ENCODE data around the gene NUDT3. TPM values are rescaled to one million over a fixed set of nuclear protein-coding genes. Genes with fewer than 3 reads are reported as not detected.
"Not testable (repeated sequence)": the region's sequence is repeated elsewhere in the genome, so short reads cannot be mapped to it uniquely, and the experiment has no call there.

The NUDT3 gene
- total RNA-seq, 1 donor from 2014 or later: 49.6 TPM

DNA sequence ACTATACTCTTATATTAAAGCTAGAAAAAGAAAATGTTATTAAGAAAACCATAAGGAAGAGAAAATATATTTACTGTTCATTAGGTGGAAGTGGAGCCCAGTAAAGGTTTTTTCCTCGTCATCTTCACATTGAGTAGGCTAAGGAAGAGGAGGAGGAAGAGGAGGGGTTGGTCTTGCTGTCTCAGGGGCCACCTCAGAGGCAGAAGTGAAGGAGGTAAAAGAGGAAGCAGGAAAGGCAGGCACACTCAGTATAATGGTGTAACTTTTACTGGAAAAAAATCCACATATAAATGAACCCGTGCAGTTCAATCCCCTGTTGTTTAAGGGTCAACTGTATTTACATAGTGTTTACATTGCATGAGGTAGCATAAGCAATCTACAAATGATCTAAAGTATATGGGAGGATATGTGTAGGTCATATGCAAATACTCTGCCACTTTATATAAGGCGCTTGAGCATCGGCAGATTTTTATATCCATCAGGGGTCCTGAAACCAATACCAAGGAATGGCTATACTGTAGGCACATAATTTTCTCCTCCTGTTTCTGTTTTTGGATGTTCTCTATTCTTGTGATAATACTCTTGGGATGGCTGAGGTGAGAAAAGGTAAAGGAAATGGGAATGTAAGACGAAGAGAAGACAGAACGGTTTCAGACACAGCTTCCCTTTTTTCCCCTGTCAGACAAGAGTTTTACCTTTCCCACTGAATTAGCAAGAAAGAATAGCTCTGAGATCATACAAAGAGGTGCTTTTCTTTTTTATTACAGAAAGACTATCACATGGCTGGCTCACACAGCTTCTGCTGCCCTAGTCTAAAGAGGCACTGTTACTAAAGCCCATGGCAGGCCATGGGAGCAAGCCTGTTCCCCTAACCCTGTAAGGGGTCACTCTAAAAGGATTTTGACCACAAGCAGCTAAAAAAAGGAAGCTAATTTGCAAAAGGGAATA lies 59.9 kb downstream of the NUDT3 start:
- intact Hi-C loops (cut with DNase I): no loop called here
- DNase-seq: no peak
- no peak for ATAC-seq (ENCODE audit: poor library complexity)

DNA sequence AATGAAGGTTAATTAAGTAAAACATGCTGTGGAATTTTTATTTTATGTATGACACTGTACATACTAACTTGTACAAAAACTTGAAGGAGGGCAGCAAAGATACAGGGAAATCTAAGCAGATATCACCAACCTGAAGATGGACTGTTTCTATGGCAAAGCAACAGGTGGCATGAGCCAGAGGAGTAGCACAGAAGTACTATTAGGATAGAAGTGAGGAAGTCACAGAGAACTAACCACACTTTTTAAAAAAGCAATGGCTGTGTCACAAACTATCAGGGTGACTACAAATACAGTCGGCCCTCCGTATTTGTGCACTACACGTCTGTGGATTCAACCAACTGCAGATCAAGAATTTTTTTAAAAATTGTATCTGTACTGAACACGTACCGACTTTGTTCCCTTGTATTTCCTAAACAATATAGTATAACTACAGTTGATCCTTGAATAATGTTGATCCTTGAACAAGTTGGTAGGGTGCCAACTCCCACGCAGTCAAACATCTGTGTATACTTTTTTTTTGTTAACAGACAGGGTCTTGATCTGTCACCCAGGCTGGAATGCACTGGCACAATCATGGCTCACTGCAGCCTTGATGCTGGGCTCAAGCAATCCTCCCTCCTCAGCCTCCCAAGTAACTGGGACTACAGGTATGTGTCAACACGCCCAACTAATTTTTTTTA lies 61.0 kb downstream of the NUDT3 start:
- DNase-seq (no peak), ATAC-seq (ENCODE audit: poor library complexity) (no peak)
- intact Hi-C loops (cut with DNase I): no loop called here

DNA sequence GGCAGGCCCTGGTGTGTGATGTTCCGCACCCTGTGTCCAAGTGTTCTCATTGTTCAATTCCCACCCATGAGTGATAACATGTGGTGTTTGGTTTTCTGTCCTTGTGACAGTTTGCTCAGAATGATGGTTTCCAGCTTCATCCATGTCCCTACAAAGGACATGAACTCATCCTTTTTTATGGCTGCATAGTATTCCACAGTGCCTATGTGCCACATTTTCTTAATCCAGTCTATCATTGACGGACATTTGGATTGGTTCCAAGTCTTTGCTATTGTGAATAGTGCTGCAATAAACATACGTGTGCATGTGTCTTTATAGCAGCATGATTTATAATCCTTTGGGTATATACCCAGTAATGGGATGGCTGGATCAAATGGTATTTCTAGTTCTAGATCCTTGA lies 62.7 kb downstream of the NUDT3 start:
- DNase-seq; ATAC-seq (ENCODE audit: poor library complexity); intact Hi-C loops (cut with DNase I): not testable (repeated sequence)

DNA sequence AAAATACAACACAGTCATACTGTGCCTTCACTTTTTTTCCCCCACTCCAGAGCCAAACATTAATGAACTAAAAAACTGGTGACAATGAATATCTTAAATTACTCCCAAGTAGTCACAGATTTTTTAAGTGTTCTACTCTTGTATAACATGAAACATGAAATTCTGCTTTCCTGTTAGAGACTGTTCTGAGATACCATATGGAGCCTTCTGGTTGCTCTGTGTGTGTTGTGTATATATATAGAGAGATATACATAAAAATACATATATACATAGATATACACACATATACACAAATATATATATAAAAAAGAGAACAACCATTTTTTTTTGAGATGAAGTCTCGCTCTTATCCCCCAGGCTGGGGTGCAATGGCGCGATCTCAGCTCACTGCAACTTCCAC lies 63.5 kb downstream of the NUDT3 start:
- DNase-seq: no peak
- no peak for ATAC-seq (ENCODE audit: poor library complexity)
- intact Hi-C loops (cut with DNase I): no loop called here

DNA sequence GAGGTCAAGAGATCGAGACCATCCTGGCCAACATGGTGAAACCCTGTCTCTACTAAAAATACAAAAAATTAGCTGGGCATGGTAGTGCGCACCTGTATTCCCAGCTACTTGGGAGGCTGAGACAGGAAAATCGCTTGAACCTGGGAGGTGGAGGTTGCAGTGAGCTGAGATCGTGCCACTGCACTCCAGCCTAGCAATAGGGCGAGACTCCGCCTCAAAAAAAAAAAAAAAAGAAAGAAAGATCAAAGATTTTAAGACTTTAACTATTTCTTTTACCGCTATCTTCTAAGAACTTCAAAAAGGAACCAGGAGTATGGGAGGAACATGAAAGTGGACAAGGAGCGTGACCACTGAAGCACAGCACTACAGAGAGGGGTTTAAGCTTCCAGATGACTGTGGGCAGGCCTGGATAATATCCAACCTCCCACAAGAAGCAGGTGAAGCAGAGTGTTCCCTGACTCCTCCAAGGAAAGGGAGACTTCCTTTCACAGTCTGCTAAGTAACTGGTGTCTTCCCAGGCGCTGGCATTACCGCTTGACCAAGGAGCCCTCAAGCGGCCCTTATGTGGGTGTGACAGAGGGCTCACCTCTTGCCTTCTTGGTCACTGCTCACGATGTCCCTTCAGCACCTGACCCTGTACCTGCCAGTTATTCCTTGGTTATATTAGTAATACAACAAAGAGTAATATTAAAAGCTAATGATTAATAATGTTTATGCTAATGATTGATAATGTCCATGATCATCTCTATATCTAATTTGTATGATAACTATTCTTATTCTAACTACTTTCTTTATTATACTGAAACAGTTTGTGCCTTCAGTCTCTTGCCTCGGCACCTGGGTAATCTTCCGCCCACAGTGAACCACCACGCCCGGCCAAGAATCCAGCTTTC lies 64.9 kb downstream of the NUDT3 start:
- DNase-seq; intact Hi-C loops (cut with DNase I); ATAC-seq (ENCODE audit: poor library complexity): not testable (repeated sequence)

DNA sequence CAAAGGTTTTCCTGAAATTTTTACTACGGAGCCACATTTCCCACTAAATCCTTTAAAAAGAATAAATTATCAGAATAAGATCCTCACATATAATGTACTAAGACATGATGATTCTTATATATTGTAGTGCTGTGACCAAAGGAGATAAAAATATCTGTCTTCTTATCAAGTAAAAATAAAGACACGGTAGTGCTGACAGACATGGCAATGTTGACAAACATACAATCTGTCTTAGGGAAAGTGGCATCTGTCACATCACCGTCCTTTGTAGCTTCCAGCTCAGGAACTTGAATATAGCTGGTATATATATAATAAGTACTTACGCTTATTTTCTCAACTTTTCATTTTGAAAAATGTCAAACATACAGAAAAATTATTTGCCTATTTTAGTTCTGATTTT lies 66.8 kb downstream of the NUDT3 start:
- intact Hi-C loops (cut with DNase I): no loop called here
- no peak for DNase-seq
- ATAC-seq (ENCODE audit: poor library complexity): no peak

DNA sequence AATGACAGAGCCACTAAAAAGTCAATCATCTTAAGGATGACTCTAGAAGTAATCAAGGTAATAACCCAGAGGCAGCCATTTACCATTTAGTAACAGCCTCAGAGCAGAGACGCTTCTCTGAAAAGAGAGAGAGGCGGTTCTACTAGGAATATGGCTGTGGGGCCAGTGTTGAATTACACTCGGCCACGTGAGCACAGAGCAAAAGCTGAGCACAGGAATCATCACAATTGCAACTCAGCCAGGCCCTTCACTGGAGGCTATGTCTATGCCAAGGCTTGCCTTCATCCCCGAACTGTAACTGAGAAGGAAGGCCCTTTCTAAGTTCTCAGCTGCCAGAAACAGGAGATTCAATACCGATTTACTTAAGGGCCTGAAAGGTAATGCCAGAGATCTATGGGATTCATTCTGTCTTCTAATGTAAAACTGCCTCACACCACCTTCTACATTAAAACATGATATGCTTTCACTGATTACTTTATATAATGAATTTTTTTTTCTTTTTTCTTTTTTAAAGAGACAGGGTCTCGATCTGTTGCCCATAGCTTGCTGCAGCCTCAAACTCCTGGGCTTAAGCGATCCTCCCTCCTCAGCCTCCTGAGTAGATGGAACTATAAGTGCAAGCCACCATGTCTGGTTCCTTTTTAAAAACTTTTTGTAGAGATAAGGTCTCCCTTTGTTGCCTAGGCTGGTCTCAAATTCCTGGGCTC lies 67.6 kb downstream of the NUDT3 start:
- peak; percentile 55 for DNase-seq

DNA sequence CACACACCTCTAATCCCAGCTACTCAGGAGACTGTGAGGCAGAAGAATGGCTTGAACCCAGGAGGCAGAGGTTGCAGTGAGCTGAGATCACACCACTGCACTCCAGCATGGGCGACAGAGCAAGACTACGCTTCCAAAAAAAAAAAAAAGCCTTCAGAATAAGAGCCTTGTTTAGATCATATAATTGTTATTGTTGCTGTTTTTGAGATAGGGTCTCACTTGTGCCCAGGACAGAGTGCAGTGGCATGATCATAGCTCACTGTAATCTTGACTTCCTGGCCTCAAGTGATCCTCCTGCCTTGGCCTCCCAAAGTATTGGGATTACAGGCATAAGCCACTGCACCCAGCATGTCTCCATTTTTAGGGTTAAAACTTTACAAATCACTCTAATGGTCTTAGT lies 68.2 kb downstream of the NUDT3 start:
- ATAC-seq (ENCODE audit: poor library complexity); intact Hi-C loops (cut with DNase I); DNase-seq: not testable (repeated sequence)

More for the DNA sequence above, 67.6 kb downstream of the NUDT3 start:
- intact Hi-C loops (cut with DNase I): no loop called here
- ATAC-seq (ENCODE audit: poor library complexity): peak; percentile 91

DNA sequence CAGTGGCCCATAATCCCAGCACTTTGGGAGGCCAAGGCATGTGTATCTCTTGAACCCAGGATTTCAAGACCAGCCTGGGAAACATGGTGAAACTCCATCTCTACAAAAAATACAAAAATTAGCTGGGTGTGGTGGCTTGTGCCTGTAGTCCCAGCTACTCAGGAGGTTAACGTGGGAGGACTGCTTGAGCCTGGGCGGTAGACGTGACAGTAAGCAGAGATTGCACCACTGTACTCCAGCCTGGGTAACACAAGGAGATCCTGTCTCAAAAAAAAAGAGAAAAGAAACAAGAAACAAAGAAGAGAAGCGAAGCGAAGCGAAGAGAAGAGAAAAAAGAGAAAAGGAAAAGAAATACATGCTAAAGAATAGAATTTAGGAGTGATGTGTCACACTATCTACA lies 69.2 kb downstream of the NUDT3 start:
- ATAC-seq (ENCODE audit: poor library complexity) (no peak), DNase-seq (no peak)
- intact Hi-C loops (cut with DNase I): no loop called here

DNA sequence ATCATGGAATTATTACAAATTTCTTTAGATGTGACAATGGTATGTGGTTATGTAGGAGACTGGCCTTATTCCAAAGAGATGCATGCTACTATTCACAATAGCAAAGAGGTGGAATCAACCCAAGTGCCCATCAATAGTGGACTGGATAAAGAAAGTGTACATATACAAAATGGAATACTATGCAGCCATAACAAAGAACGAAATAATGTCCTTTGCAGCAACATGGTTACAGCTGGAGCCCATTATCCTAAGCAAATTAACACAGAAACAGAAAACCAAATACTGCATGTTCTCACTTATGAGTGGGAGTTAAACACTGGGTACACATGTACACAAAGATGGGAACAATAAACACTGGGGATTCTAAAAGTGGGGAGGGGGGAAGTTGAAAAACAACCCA lies 69.7 kb downstream of the NUDT3 start:
- no peak for ATAC-seq (ENCODE audit: poor library complexity)
- intact Hi-C loops (cut with DNase I): no loop called here
- DNase-seq: no peak

DNA sequence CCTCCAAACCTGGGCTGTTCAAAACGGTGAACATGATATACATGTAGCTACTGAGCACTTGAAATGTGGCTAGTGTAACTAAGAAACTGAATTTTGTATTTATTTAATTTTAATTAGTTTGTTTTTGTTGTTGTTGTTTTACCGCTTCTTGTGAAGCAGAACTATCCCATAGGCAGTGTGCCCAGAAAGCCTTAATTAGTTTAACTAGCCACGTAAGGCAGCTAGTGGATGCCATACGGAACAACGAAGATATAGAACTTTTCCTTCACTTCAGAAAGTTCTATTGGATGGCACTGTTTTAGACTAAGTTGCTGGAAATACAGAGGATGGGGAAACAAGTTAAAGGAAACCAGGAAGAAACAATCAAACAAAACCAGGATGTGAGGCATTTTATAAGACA lies 70.6 kb downstream of the NUDT3 start:
- no peak for DNase-seq
- intact Hi-C loops (cut with DNase I): no loop called here
- ATAC-seq (ENCODE audit: poor library complexity): no peak

DNA sequence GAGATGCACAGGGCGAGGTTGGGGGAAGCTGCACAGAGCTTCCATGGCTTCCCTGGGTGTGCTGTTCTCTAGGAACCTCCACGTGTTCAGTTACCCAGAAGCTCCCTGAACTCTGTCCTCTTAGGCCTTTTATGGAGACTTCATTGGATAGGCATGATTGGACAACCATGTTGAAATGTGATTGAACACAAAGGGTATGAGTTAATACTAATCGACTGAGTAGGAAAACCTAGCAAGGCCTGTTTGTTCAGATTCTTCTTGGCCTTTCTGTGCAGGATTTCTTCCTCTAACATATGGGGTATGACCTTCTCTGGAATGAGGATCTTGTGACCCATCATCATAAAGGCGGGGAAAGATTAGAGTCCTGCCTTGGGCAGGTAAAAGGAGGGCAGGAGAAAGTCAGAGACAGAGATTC lies 73.0 kb downstream of the NUDT3 start:
- ATAC-seq (ENCODE audit: poor library complexity): no peak
- DNase-seq: no peak
- intact Hi-C loops (cut with DNase I): no loop called here

DNA sequence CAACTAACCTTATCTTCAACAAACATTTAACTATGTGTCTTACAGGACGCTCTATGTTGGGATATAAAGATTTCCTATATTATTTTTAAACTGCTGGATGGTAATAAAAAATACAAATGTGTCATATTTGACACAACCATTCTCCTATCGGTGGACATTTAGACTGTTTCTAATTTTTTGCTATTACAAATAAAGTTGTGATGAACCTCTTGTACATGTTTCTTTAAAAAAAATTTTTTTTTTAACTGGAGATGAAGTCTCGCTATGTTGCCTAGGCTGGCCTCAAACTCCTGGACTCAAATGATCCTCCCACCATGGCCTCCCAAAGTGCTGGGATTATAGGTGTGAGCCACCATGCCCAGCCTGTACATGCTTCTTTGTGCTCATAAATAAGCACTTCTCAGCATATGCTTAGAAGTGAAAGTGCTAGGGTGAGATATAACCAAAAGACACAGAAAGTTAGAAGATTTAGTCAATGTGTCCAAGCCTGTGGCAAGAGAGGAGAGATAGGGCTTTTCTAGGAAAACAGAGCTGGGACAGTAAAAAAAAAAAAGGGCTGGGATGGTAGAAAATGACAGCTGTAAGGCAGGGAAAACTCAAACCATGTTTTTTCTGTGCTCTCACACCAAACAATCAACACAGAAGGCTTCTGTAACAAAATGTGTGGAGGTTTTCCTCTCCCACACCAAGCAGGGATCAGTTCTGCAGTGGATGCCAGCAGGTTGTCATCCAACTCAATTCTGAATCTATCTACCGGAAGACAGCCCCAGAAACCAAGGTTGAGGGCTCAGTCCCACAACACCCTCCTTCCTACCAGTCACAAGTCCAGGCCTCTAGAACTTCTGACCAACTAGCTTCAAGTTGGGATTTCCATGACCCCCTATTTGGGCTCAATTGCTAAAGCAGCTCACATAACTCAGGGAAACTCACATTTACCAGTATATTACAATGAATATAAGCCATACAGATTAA lies 73.7 kb downstream of the NUDT3 start:
- ATAC-seq (ENCODE audit: poor library complexity) (no peak), DNase-seq (no peak)
- intact Hi-C loops (cut with DNase I): no loop called here

DNA sequence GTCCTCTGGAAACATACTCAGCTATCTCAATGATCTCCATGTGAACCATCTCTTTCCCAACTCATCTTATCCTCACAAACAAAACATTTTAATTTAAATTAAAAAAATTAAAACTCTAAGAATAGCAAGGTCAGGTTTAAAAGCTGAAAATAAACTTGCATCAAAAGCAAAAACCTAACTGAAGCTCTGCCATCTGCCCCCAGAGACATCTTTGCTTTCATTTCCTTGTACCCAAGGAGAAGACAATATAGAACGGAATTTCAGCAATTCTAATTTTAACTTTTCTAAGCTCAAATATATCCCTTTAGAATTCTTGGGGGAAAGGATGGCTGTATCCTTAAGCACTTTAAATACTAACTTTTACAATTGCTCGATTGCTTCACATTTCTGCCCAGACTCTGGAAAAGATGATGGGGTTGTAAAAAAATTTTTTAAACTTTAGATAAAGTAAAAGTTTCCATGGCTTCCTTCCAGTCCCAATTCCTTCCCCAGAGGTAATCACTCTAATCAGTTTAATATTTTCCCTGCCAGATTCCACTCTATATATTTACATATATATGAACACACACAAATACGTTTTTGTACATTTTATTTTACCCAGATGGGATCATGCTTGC lies 74.5 kb downstream of the NUDT3 start:
- ATAC-seq (ENCODE audit: poor library complexity) (no peak), DNase-seq (no peak)
- intact Hi-C loops (cut with DNase I): no loop called here

DNA sequence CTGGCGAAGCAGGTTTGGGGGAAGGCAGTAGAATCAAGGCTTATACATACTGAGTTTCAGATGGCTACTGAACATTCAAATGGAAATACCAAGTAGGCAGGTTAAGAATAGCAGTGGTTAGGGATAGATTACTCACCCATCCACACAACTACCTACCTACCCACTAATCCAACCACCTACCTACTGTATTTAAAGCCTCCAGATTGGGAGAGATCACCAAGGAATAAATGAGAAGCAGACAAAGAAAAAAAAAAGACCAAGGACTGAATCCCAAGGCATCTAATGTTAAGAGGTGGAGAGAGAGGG lies 75.3 kb downstream of the NUDT3 start:
- ATAC-seq (ENCODE audit: poor library complexity) (no peak), DNase-seq (no peak)
- intact Hi-C loops (cut with DNase I): no loop called here

DNA sequence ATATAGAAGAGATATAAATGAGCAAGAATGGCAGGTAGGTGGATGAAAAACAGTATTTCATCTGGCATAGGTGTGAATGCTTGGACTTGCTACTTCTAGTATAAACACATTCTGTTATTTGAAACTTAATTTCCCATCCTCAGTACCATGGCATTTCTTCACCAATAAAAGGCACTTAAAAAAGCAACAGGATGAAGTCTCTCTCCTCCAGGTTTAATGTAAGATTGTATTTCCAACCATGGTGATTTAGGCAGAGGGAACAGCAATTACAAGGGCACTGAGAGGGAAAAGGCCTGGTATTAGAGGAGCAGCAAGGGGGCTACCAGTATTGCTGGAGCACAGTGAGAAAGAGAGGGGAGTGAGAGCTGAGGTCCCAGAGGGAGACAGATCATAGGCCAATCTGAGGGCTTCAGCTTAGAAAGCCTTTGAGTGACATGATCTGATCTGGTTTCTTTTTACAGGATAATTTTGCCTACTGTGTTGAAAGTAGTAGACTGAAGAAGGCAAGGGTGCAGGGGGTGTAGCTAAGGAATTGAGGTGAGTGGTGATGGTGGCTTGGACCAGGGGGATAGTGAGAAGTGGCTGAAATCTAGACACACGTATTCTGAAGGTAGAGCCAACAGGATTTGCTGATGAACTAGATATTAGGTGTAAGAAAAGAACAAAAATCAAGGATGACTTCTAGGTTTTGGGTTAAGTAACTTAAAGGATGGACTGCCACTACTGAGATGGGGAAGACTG lies 75.9 kb downstream of the NUDT3 start:
- DNase-seq: no peak
- intact Hi-C loops (cut with DNase I): no loop called here
- no peak for ATAC-seq (ENCODE audit: poor library complexity)

DNA sequence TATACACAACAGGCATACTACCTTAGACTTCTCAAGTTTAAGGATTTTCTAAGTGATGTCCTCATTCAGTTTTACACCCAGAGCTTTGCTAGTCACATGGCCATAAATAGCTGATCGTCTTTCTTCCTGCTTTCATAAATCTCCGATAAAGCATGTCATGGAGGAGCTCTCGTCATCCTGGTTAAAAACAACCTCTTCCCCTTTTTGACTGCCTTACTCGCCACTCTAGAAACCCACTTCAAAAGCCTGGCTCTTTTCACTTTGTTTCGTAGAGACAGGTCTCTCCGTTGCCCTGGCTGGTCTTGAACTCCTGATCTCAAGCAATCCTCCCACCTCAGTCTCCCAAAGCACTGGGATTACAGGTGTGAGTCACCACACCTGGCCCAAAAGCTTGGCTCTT lies 76.7 kb downstream of the NUDT3 start:
- DNase-seq (no peak), ATAC-seq (ENCODE audit: poor library complexity) (no peak)
- intact Hi-C loops (cut with DNase I): no loop called here
